RKO (cell line): Measurements from ENCODE around the gene CDC25C.
A peak's percentile ranks its signal among the peaks of the same experiment; 100 is the strongest.

Experiments
- DNase-seq: peaks from one replicate; pipeline ENCODE4 v3.0.0-alpha.2; 2016; ENCODE audit warnings: low spot score

CDC25C gene

DNA sequence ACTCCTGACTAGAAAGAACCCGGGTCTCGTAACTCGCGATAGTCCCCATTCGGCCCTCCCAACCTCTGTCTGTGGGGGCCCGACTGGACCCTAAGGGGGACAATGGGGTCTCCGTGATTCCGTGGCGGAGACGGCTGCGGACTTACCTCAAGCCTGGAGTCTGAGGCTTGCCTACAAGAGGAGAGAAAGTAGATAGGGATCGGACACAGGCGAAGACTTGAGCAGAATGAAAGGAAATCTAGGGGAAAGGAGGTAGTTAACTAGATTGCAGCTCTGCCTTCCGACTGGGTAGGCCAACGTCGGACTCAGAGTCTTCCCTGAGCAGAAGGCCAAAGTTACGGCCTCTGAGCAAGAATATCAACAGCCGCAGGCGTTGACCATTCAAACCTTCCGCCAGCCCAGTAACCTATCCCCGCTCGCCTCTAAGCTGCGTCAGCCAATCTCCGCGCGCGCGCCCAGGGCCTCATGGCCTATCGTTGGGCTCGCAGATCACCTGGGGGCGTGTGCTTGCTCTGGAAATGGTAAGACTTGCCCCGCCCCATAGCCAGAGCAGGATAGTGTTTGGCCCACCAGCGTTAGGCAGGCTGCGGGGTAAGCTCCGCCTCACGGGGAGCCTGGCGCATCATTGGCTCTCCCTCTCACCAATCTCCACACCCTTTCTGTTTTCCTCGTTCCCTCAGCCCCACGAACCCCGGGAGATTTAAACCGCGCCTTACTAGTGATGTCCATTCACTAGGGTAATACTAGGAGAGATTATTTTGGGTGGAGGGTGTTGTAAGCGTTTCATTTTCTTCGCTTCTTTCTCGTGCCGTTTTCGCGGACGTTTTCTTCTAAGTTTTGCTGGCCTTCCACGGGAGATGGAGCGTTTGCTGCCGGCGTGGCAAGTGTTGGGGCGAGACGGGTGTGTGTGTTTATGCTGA, at the start of gene CDC25C:
Gene CDC25C (minus strand): TSS at position 356 of the 920 bp plus-strand sequence. CDS start 624 bp downstream, outside the sequence.
- peak; percentile 98 for DNase-seq

DNA sequence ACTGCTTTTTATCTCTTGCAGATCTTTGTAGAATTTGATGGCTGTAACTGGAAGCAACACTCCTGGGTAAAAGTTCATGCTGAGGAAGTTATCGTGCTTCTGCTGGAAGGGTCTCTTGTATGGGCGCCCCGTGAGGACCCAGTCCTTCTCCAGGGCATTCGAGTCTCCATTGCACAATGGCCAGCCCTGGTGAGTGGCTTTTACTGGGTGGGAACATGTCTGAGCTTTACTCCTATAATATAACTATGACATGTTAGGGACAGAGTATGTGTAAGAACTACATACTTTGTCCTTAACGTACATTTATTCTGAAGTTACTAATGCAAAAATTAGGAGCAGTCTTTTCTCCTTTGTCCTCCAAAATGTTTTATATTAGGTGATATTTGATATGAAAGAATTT, 41.0 kb upstream of the CDC25C start:
- no peak for DNase-seq

DNA sequence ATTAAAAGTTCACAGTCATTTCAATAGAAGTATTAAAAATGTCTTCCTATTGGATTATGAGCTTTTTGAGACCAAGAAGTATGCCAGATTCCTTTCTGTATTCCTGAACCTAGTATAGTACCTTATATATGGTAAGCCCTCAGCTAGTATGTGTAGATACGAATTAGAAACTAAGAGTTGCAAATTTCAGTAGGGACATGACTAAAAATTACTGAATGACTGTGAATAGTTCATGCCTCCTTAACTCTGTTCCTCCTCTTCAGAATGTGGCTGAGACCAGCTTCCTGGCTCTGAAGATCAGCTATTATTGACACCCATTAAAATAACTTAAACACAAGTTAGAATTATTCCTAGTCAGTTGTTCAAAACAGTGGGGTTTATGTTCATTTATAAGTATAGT, 40.6 kb upstream of the CDC25C start:
- DNase-seq, result no peak

DNA sequence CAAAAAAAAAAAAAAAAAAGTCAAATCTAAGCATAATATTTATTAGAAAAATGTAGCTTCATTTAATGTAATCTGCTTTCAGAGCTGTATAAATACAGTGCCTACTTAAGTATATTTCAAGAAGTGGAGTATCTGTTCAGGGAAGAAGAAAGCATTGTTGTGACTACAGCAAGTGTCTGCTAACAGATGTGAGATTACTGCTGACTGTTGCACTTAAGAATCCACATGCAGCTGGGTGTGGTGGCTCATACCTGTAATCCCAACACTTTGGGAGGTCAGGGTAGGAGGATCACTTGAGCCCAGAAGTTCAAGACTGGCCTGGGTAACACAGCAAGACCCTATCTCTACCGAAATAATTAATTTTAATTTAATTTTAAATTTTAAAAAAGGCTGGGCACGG, 39.9 kb upstream of the CDC25C start:
- DNase-seq, result no peak

DNA sequence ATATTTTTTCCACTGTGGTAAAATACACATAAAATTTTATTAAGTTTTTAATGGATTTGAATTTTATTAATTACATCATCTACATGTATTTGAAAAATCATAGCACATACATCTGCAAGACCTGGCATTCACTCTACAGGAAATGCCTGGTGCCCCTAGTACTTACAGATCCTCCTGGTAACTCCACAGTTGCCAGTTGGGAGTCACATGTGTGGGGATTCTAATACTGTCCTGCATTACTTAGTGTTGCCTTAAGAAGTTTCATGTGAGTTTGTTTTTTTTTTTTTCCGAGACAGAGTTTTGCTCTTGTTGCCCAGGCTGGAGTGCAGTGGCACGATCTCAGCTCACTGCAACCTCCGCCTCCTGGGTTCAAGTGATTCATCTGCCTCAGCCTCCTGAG, 38.9 kb upstream of the CDC25C start:
- no peak for DNase-seq

DNA sequence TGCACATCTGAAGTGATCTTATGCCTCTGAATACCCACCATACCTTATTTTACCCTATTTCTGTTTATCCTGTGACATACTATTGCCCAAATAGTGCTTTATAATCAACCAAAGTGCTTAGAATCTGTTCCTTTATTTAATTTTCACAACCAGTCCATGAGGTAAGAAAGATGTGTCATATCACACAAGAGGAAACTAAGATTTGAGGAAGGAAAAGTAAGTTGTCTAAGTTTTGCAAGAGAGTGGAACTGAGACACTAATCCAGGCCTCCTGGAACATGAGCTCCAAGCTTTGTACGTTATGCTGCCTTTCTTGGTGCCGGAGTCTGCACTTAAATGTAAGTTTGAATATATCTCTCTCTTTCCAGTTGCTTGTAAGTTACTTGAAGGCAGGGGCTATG, 38.1 kb upstream of the CDC25C start:
- DNase-seq, result no peak

DNA sequence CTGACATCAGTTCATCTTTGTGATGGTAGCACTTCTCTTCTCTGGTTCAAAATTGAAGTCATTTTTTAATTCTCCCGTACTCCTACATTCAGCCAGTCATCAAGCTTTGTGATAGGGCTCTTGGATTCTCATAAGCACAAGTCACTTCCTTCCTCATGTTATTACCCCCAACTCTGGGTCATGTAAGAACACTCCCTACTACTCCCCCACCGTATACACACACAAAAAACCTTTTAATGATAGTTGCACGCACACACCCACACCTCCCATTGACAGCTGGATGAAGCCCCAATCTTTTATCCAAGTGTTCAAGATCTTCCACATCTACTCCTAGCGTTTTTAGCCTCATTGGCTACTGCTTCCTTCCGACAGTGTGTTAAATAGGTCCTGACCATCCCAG, 37.7 kb upstream of the CDC25C start:
- no peak for DNase-seq

DNA sequence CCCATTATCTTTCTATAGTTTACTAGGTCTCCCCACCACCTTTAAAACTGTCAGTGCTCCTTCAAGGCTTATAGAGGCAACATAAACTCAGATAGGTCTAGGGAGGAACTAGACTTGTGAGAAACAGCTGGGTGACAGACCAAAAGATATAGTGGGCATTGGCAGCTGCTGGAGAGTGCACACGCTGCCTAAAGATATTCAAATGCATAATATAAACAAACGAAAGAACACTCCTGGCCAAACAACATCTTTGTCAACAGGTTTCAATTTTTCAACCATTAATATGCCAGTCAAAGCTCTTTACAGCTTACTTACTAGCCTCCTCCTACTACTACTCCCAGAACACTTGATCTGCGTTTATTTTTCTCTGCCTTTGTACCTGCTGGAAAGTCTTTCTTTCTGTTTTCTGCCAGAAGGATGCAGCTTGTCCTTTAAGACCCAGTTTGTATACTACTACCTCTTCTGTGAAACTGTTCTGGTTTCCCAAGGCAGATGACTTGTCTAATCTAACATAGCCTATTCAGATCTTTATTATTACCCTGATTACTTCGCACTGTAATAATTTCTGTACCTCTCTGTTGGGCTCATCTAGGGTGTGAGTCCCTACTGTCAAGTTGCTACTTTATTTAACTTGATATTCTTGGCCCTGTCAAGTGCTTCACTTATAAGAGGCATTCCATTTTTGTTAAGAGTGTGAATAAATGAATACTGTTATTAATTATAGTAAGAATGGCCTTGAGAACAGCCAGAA, 35.2 kb upstream of the CDC25C start:
- DNase-seq, result no peak

DNA sequence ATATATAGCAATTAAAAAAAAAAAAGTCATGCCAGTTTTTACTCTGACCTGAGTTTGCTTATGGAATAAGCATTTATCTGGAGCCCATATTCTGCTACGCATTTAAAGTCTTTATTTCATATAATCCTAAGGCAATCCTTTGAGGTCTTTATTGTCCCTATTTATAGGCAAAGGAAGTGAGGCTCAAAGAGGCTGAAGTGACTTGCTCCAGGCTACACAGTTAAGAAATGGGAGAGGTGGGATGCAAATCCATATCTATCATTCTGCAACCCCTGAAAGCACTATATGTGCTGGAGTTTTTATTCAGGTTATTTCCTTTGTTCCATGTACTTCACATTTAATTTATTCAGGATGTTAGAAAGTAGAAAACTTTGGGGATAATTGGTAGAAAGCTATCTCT, 33.0 kb upstream of the CDC25C start:
- no peak for DNase-seq

DNA sequence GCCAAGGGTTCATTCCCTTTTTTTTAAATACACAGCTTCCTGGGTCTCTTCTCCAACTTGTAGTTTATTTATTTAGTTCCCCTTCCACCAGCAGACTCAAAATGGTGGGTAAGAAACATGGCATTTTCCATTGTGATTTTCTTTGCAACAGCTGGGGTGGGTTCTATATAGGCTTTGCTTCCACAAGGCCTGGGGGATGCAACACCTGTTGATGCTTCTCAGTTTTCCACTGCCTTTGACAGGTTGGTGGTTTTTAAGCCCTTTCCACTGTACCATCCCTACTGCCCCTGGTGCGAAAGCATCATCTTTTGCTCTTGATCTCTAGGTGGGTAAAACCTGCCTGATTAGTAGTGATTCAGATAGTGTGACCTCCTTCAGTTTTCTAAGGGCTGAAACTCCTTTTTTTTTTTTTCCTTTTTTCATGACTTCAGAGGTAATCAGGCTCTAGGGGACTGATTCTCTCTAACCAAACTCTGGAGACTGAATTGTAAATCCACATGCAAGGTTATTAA, 29.4 kb upstream of the CDC25C start:
- no peak for DNase-seq

DNA sequence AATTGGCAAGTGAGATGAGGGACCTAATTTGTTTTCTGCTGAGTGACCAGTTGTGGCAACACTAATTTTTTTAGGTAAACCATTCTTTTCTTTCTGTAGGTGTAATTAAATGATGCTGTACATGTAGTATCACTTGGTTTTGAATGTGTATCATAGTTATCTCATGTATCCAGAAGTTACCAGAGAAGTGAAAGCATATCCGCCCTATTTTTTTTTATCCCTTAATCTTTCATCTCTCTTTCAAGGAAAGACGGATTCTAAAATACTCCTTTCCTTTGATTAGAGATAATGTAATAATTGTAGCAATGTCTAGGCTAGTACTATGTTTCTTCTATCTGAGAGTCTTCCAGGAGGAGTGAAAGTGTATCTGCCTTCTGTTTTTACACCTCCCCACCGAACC, 28.0 kb upstream of the CDC25C start:
- DNase-seq, result no peak

DNA sequence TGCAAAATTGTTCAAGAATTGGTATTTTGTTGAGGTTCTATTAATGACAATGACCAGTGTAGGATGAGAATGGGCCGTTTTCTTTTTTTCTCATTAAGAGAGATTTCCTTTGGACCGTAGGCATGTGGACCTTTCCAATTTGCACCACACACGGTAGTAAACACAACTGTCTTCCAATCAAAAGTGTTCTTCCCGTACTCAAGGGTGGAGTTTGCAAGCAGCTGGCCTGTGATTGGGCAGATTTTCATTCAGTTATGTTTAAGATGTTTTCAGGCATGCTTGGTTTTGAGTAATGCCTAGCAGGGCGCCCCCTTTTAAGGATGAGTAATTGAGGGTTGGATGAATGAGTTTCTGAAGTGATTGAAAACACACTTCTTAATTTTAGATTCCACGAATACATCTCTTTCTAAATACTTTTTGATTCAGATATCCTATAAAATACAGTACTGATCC, 23.3 kb upstream of the CDC25C start:
- DNase-seq, result peak; percentile 94

DNA sequence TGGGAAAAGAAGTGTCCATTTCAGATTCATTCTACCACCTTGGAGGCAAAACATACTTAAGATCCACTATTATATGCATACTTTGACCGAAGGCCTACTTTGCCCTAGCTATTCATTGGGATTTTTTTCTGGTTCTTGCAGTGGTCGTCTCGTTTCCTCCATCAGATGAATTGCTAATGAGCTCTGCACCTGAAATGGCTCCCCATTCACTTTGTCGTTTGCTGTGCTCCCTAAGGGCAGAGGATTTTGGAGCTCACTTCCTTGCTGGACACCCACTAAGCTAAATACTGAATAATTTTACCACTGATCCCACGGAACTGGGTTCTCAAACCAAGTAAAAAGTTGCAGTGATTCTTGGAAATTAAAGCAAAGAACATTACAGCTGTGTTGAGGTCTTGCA, 22.8 kb upstream of the CDC25C start:
- no peak for DNase-seq

DNA sequence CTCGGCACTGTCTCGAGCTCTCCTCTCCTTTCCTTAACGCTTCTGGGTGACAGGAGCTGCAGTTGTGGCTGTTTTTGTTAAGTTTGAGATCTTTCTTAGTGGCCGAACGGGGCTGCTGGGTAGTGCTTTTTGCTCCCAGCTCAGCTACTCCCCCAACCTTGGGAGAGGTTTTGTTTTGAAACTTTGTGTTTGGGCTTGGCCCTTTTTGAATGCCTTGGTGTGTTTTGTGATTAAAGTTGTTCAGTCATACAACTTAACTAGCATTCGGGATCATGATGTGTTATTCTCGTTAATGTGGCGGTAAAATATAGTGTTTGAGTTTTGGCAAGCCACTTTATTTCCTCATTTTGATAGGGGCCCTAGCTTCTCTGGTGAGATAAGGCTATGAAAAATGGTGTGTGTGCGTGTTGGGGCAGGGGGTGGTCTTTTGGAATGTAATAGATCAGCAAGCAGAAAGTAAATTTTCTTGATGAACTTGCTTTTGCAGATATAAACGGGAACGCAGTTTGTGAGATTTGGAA, 22.0 kb upstream of the CDC25C start:
- no peak for DNase-seq

DNA sequence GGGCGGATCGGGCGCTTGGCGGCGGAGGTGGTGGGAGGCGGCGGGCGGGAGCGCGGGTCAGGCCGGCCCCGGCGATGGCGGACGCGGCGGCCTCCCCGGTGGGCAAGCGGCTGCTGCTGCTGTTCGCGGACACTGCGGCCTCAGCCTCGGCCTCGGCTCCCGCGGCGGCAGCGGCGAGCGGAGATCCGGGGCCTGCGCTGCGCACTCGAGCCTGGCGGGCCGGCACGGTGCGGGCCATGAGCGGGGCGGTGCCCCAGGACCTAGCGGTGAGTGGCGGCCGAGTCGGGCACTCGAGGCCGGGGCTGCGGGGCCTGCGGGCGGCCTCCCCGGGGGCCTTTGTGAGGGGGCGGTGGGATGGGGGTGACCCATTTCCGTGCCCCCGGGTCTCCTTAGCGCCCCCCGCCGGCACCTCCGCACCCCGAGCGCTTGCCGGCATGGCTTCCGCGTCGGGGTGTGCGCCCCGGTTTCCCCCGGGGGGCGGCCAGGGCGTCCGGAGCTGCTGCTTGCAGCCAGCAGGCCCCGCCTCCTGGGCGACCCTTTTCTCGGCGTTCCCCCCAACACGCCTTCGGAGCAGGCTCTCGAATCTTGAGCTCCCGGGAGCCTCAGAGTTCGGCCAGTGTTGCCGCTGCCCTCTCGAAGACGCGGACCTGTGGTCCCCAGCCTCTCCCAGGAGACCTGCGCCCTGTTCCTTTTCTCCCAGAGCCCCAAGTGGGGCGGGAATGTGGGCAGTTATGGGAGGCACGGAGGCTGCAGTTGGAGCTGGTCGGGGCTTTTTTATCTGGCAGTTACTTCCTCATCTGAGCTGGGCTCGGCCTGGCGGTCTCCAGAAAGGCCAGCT, 21.3 kb upstream of the CDC25C start:
- DNase-seq, result peak; percentile 68

DNA sequence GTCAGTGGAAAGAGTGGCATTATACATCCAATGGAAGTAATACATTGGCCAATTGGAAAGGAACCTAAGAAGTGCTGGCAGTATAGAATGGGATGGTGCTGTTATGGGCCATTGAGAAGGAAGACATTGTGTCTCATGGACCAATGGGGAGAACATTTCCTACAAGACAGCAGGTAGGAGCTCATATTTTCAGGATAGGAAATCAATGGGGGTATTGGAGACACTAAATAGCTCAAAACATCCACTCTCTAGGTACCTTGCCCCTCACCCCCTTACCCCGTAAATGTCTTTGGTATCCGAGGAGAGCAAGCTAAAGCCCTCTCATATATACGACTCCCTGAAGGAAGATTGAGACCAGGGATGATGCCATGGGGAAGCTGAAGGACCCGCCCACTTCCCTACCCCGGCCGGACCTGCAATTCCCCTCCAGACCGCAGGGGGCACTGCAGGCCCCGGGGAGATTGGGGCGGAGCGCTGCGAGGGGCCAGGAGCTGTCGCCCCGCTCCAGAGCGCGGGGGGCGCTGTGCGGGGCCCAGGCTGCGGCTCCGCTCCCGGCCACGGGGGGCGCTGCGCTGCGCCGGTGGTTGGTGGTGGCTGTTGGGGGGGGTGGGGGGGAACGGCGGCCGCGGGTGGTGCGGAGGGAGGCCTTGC, 20.6 kb upstream of the CDC25C start, which contains the start of gene KDM3B:
Gene KDM3B (plus strand): TSS at position 615 of the 651 bp plus-strand sequence. CDS start 111 bp downstream, outside the sequence.
- DNase-seq, result peak; percentile 89

DNA sequence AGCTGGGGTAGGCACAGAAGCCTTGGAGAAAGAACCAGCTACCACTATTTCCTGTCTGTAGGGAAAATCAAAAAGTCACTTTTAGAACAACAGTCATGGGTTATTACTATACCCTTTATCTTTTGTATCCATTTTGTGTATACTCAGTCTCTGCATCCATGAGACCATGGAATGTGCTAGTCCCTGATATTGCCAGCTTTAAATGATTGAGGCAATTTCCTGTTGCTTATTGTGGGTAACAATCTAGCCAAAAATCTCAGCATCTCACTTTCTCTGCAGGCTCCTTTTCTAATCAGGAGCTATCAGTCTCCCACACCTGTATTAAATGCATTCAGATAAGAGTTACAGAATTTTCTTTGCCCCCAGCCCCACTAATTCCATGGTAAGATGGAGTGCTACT, 19.9 kb upstream of the CDC25C start:
- DNase-seq, result no peak

DNA sequence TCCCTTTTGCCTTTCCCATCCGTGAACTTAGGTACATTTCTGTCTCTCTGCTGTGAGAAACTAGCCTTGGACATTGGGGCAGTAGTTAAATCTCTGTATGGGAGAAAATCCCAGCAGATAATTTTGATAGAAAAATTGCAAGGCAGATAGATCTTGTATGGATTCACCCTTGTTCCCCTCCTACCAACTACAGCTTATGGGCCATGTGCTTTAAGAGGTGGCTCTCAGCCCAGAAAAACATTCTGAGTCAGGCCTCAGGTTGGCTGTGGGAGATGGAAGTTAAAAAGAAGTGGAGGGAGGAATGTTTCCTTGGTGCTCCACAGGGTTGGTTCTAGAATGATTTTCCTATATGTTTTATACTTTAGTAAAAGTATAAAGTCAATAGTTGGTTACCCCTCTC, 19.5 kb upstream of the CDC25C start:
- no peak for DNase-seq

DNA sequence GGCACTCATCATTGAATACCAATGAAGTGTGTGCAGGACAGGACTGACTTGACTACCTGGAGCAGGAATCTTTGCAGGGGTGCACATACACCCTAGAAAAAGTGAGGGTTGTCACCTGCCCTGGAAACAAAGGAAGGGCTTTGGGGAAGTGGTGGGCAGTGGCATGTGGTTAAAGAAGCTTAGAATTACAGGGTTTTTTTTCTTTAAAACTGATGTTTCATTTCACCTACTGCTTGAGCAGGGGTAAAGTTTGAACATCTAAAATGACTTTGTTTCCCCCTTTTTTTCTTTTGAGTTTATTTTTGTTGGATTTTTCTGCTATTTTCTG, 18.9 kb upstream of the CDC25C start:
- no peak for DNase-seq

DNA sequence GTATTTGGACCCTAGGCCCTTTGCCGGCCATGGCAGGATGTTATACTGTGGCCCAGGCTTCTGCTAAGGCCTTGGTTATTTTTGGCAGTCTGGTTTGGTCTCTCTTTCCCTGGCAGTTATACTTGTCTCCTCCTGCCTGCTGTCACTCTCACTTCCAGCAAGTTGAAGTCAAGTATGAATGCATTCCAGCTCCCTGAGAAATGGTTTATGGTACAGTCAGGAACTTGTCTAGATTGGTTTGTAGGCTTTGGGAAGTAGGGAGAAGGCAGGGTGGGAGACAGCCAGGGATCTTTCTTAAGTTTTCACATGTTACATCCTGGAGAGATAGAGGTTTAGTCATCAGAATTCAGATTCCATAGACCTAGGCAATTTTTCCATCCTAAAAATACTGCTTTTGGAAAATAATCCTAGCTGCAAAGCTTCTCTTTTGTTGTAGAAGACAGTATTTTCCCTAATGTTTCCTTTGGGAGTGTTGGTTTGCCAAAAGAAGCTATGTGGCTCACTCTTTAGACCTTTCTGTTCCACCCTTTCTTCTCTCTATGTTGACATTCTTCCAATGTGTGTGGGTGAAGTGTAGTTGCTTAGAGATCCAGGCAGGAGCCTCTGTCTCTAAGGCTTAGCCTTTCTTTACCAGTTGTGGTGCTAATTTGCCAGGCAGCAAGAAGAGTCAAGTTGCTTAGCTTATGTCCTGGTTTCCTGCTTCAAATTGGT, 18.4 kb upstream of the CDC25C start:
- no peak for DNase-seq

DNA sequence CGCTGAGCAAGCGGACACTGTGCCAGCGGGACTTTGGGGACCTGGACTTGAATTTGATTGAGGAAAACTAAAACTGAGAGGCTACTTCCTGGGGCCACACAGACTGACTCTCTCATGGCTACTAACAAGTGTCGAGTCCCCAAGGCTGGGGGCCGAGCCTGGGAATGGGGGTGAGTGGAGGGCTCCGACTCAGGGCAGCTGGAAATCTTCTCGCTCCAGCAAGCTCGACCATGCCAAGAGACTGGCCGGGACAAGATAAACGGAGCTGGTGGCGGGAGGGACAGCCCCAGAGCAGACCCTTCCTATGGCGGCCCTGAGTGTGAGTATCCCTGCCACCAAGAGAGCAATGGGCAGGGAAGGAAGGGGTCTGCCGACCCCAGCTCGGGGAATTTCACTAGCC, 15.3 kb upstream of the CDC25C start:
- no peak for DNase-seq
